Inflammatory macrophage treated with lipopolysaccharide for 4 hours (primary cell): ENCODE data around the gene LRRK1.
A peak's percentile ranks its signal among the peaks of the same experiment; 100 is the strongest.

ENCODE experiments used
- DNase-seq: peaks from one replicate; pipeline ENCODE4 v3.0.0-alpha.2; 2020

The LRRK1 gene

GRCh38 chr15:101008158-101009139, 89.3 kb downstream of the LRRK1 start:
- DNase-seq, result peak; percentile 71

- no peak for DNase-seq
Measured at GRCh38 chr15:101009176-101009575, 90.0 kb downstream of the LRRK1 start.

GRCh38 chr15:101010781-101011180, 91.6 kb downstream of the LRRK1 start:
- no peak for DNase-seq

GRCh38 chr15:101012326-101013200, 93.4 kb downstream of the LRRK1 start:
- no peak for DNase-seq

GRCh38 chr15:101013201-101013550, 94.0 kb downstream of the LRRK1 start:
- no peak for DNase-seq

GRCh38 chr15:101013769-101014675, 94.9 kb downstream of the LRRK1 start:
- DNase-seq, result no peak

GRCh38 chr15:101014921-101015841, 96.0 kb downstream of the LRRK1 start:
- DNase-seq, result peak; percentile 43

- DNase-seq, result no peak
Measured at GRCh38 chr15:101016581-101016980, 97.4 kb downstream of the LRRK1 start.

GRCh38 chr15:101017093-101017754, 98.1 kb downstream of the LRRK1 start:
- no peak for DNase-seq

- peak; percentile 66 for DNase-seq
Measured at GRCh38 chr15:101018016-101018415, 98.9 kb downstream of the LRRK1 start.

GRCh38 chr15:101018450-101018849, 99.3 kb downstream of the LRRK1 start:
- no peak for DNase-seq

- no peak for DNase-seq
Measured at GRCh38 chr15:101019366-101019896, 100.3 kb downstream of the LRRK1 start.

GRCh38 chr15:101020451-101020850, 101.3 kb downstream of the LRRK1 start:
- no peak for DNase-seq

GRCh38 chr15:101020945-101021344, 101.8 kb downstream of the LRRK1 start:
- no peak for DNase-seq

- no peak for DNase-seq
Measured at GRCh38 chr15:101022306-101022705, 103.1 kb downstream of the LRRK1 start.

GRCh38 chr15:101022876-101023275, 103.7 kb downstream of the LRRK1 start:
- DNase-seq, result no peak

GRCh38 chr15:101023501-101024072, 104.4 kb downstream of the LRRK1 start:
- no peak for DNase-seq

GRCh38 chr15:101024073-101024695, 105.0 kb downstream of the LRRK1 start:
- no peak for DNase-seq

- no peak for DNase-seq
Measured at GRCh38 chr15:101024706-101025500, 105.7 kb downstream of the LRRK1 start.
